Heart left ventricle (tissue), 13 donors: Measurements from ENCODE around the gene RAPGEF5.

ENCODE experiments used
- CTCF ChIP-seq, 12 donors: fragments of 200-600 bp; sonication (generic) in 4 of 12; IDR thresholded peaks; one replicate each; pipeline versions ENCODE4 v1.5.0 to v1.8.0; 2018 to 2022; ENCODE audit warnings: antibody characterized with exemption in 12 of 12, mild to moderate bottlenecking in 5 of 12
- POLR2A ChIP-seq, 2 donors: fragments of 450-650 bp; IDR thresholded peaks; one replicate each; pipeline ENCODE4 v1.6.1; 2017; ENCODE audit warnings: antibody characterized with exemption in 2 of 2, mild to moderate bottlenecking in 2 of 2, moderate library complexity in 2 of 2
- donor health status: ischemic (EF 13 %, LVEDD 7.1; RV severe dilation, severe dysfunction).
- donor health status: DM: no; HTN: yes; CAD: no.
- donor health status: DM: no; HTN: no; CAD: no.
- donor health status: ischemic (EF 25% LVEDD 6.9; RV normal size, moderate dysfunction).
- donor health status: ischemic (EF 25% LVEDD 5.7; RV mildly dilated, moderate dysfunction).
- donor health status: ischemic (EF 35%, LVEDD 5.7; RV mildly dilated, moderate dysfunction).
- donor health status: nonischemic (EF 11% LVEDD 7.7; RV severe dilation, severe dysfunction).
- donor health status: DM: yes; HTN: yes; CAD: no.
- donor health status: PGD.
- donor health status: ischemic (EF 29% LVEDD 5.4; RV normal size, mild dysfunction).
- donor health status: nonischemic (EF 23%, LVEDD 6.1; RV moderate dilation, normal function).

GRCh38 chr7:22167482-22167881, 189.5 kb downstream of the RAPGEF5 start:
- no peak for TF ChIP-seq CTCF (IDR thresholded peaks at IDR 0.05)
- no peak for TF ChIP-seq POLR2A (IDR thresholded peaks at IDR 0.05)
